Amniotic epithelial cell (primary cell): Measurements from ENCODE around the gene CNNM3.
"Not testable (repeated sequence)": the region's sequence is repeated elsewhere in the genome, so short reads cannot be mapped to it uniquely, and the experiment has no call there.

Experiments used
- DNase-seq: peaks from one replicate; pipeline ENCODE4 v3.0.0-alpha.2; 2010; ENCODE audit warnings: low read depth

CNNM3 gene

GRCh38 chr2:96799623-96799935, 16.5 kb upstream of the CNNM3 start:
- no peak for DNase-seq

- DNase-seq = no peak
Observed at GRCh38 chr2:96800061-96801004, 15.7 kb upstream of the CNNM3 start.

GRCh38 chr2:96801005-96801785, 14.9 kb upstream of the CNNM3 start:
- DNase-seq = peak; percentile 49

- DNase-seq = no peak
Observed at GRCh38 chr2:96801786-96802595, 14.1 kb upstream of the CNNM3 start.

- DNase-seq = no peak
Observed at GRCh38 chr2:96802721-96803120, 13.3 kb upstream of the CNNM3 start.

- no peak for DNase-seq
Observed at GRCh38 chr2:96804986-96805385, 11.1 kb upstream of the CNNM3 start.

GRCh38 chr2:96805946-96806345, 10.1 kb upstream of the CNNM3 start:
- not testable (repeated sequence) for DNase-seq

- DNase-seq = no peak
Observed at GRCh38 chr2:96806468-96807126, 9.5 kb upstream of the CNNM3 start.

GRCh38 chr2:96807127-96807471, 9.0 kb upstream of the CNNM3 start:
- no peak for DNase-seq

GRCh38 chr2:96808176-96808837, 7.8 kb upstream of the CNNM3 start:
- DNase-seq = no peak

- DNase-seq = no peak
Observed at GRCh38 chr2:96809216-96809882, 6.7 kb upstream of the CNNM3 start.

GRCh38 chr2:96809951-96810782, 5.9 kb upstream of the CNNM3 start:
- no peak for DNase-seq

GRCh38 chr2:96810783-96811192, 5.3 kb upstream of the CNNM3 start:
- DNase-seq = no peak

- DNase-seq = no peak
Observed at GRCh38 chr2:96811917-96812316, 4.2 kb upstream of the CNNM3 start.

GRCh38 chr2:96813656-96814055, 2.4 kb upstream of the CNNM3 start:
- no peak for DNase-seq

GRCh38 chr2:96815326-96816126, 542 bp upstream of the CNNM3 start:
- peak; percentile 49 for DNase-seq

GRCh38 chr2:96816836-96817702, 1.0 kb downstream of the CNNM3 start:
- DNase-seq = peak; percentile 28

- no peak for DNase-seq
Observed at GRCh38 chr2:96817882-96818281, 1.8 kb downstream of the CNNM3 start.
